Esophagus muscularis mucosa (tissue), 4 donors: ENCODE results near the gene FAM136A. TPM values are rescaled to one million over a fixed set of nuclear protein-coding genes. Genes with fewer than 3 reads are reported as not detected.

Experiments used
- DNase-seq: peaks from one replicate; pipeline ENCODE4 v3.0.0-alpha.2; 2017; ENCODE audit errors: extremely low spot score
- H3K27ac ChIP-seq, 4 donors: fragments of 200-600 bp; sonication (generic); replicated peaks in 1 of 4; 1 replicate in 3 of 4; 2 replicates in 1 of 4; pipeline ENCODE4 v1.5.1; 2016 to 2019; ENCODE audit warnings: mild to moderate bottlenecking in 1 of 4
- H3K27me3 ChIP-seq, 4 donors: fragments of 200-600 bp; sonication (generic); one replicate each; pipeline versions ENCODE4 v1.5.1 to v1.6.0; 2016 to 2019
- H3K36me3 ChIP-seq, 4 donors: fragments of 200-600 bp; sonication (generic); one replicate each; pipeline ENCODE4 v1.5.1; 2016 to 2019
- H3K4me1 ChIP-seq, 4 donors: fragments of 200-600 bp; sonication (generic); one replicate each; pipeline ENCODE4 v1.5.1; 2016 to 2019
- H3K4me3 ChIP-seq, 4 donors: fragments of 200-600 bp; sonication (generic); 1 replicate in 2 of 4; 2 replicates in 2 of 4; pipeline ENCODE4 v1.5.1; 2016 to 2019; ENCODE audit warnings: mild to moderate bottlenecking in 4 of 4, moderate library complexity in 1 of 4
- H3K9me3 ChIP-seq, 4 donors: fragments of 200-600 bp; sonication (generic); 1 replicate in 3 of 4; 2 replicates in 1 of 4; pipeline ENCODE4 v1.5.1; 2016 to 2019
- CTCF ChIP-seq, 3 experiments: fragments of 200-600 bp in 2 of 3; fragments of 450-650 bp in 1 of 3; sonication (generic) in 2 of 3; IDR thresholded peaks; one replicate each; pipeline ENCODE4 v1.5.1; 2017 to 2019; ENCODE audit warnings: antibody characterized with exemption in 3 of 3, mild to moderate bottlenecking in 2 of 3, moderate library complexity in 1 of 3
- EP300 ChIP-seq: sonication (generic); formaldehyde crosslinking; IDR thresholded peaks from one replicate; pipeline ENCODE4 v1.6.1; 2017; ENCODE audit warnings: antibody characterized with exemption
- POLR2A ChIP-seq: fragments of 450-650 bp; IDR thresholded peaks from one replicate; pipeline ENCODE4 v1.6.1; 2017; ENCODE audit warnings: antibody characterized with exemption, moderate library complexity, mild to moderate bottlenecking, low read depth
- POLR2AphosphoS5 ChIP-seq, 2 donors: sonication (generic); formaldehyde crosslinking; IDR thresholded peaks; one replicate each; pipeline ENCODE4 v1.6.1; 2017; ENCODE audit warnings: antibody characterized with exemption in 2 of 2
- WGBS: methylation state at CpG from one replicate; pipeline ENCODE4 v1.1.5; 2018; 5-methylcytosine and 5-hydroxymethylcytosine counted together
- intact Hi-C: fragments of 100-400 bp; cut with DNase I; formaldehyde crosslinking; loops from one replicate; pipeline ENCODE4 v1.15.1; 2023
- total RNA-seq, 4 donors: library from RNA; depleted of rRNA; stranded (reverse); fragments of >200 nt; gene quantifications; one replicate each; pipeline versions ENCODE4 v1.1.0 to v1.2.1, GENCODE V29; 2016

The FAM136A gene
- total RNA-seq, 4 donors from 2014 or later, result 19.4 to 29.4 (median 23.7) TPM

DNA sequence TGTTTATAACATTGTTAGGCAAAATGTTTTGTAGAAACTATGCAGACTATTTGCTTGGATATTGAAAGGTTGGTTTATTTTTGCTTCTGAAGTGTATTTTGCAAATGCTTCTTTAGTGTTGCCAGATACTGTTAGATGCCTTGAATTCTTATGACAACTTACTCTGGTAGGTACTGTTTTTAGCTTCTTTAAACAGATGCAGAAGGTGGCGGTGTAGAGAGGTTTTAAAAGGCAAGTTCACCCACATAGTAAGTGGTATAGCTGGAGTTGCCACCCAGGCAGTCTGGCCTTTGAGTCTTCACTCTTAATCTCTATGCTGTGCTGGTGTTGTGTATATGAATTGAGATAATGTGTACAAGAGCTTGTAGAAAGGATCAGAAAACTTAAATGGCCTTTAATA, 40.4 kb downstream of the FAM136A start:
- intact Hi-C loops, result no loop called here
- 50% methylated on average over 1 of the region's 1 CpG for WGBS
- peak overlapping the region; percentile 88 to 93 (median 92) for H3K27ac ChIP-seq
- H3K36me3 ChIP-seq, result peaks cover 5 to 51% (median 19%) of the 10 kb centered on the region in 4 donors
- H3K27me3 ChIP-seq, result no peaks in the 10 kb centered on the region
- DNase-seq, result no peak
- H3K9me3 ChIP-seq, result no peaks in the 10 kb centered on the region
- H3K4me1 ChIP-seq, result peaks cover 31 to 56% (median 51%) of the 10 kb centered on the region in 4 donors
- peak overlapping the region in 3 of 4 donors; percentile 4 to 29 (median 10) for H3K4me3 ChIP-seq
- TF ChIP-seq POLR2A (no peak), POLR2AphosphoS5 (IDR thresholded peaks at IDR 0.05) (no peak), CTCF (IDR thresholded peaks at IDR 0.05) (no peak), EP300 (no peak)

DNA sequence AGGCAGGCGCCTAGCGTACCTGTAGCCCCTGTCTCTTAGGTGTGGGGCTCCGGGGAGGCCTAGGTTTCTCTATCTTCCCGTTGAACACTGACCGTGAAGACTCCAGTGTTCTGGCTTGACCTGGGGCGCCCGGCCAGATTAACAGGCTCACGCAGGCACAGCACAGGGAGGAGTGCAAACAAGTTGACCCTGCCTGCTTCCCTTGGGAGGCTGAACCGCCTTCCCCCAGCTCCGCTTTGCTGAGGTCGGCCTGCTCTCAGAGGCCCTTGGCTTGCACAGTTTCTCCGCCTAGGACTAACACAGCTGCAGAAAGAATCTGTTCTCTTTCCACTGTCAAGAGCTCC, 43.4 kb downstream of the FAM136A start:
- no peaks in the 10 kb centered on the region for H3K27me3 ChIP-seq
- H3K27ac ChIP-seq, result peak overlapping the region; percentile 88 to 93 (median 92)
- peaks cover 0 to 22% (median 7%) of the 10 kb centered on the region in 4 donors for H3K36me3 ChIP-seq
- intact Hi-C loops, result loop anchor here (5.0 kb wide), 1 partner anchor 44 kb away; the partner anchor contains the start of gene FAM136A
- no peak for DNase-seq
- H3K4me1 ChIP-seq, result peaks cover 31 to 55% (median 49%) of the 10 kb centered on the region in 4 donors
- peak overlapping the region; percentile 81 to 99 (median 94) for H3K4me3 ChIP-seq
- H3K9me3 ChIP-seq, result no peaks in the 10 kb centered on the region
- WGBS, result 7% methylated on average over 7 of the region's 12 CpGs
- TF ChIP-seq EP300 (no peak), POLR2AphosphoS5 (IDR thresholded peaks at IDR 0.05) (peak in 1 of 2 donors; percentile 19), CTCF (IDR thresholded peaks at IDR 0.05) (no peak)

- H3K36me3 ChIP-seq, result peaks cover 0 to 10% (median 4%) of the 10 kb centered on the region in 4 donors
- DNase-seq, result no peak
- H3K27ac ChIP-seq, result no peak overlapping the region
- peaks cover 20 to 27% (median 24%) of the 10 kb centered on the region in 4 donors for H3K4me1 ChIP-seq
- H3K9me3 ChIP-seq, result no peaks in the 10 kb centered on the region
- TF ChIP-seq EP300, result no peak
- no peak for TF ChIP-seq CTCF (IDR thresholded peaks at IDR 0.05)
- TF ChIP-seq POLR2AphosphoS5 (IDR thresholded peaks at IDR 0.05), result no peak
- no peak for TF ChIP-seq POLR2A
- intact Hi-C loops, result loop anchor here (5.0 kb wide), 1 partner anchor 47 kb away; the partner anchor contains the start of gene FAM136A
- H3K4me3 ChIP-seq, result no peak overlapping the region
- WGBS, result 96% methylated on average over 8 of the region's 8 CpGs
- no peaks in the 10 kb centered on the region for H3K27me3 ChIP-seq
Observed at GRCh38 chr2:70255637-70256314, 46.1 kb downstream of the FAM136A start.

GRCh38 chr2:70250434-70250833, 51.4 kb downstream of the FAM136A start:
- intact Hi-C loops, result no loop called here
- Histone ChIP-seq H3K27ac (no peak overlapping the region), H3K36me3 (no peaks in the 10 kb centered on the region), H3K9me3 (no peaks in the 10 kb centered on the region), H3K4me3 (no peak overlapping the region), H3K4me1 (peaks cover 8 to 24% (median 21%) of the 10 kb centered on the region in 4 donors), H3K27me3 (no peaks in the 10 kb centered on the region)
- TF ChIP-seq CTCF (IDR thresholded peaks at IDR 0.05), result no peak
- no peak for TF ChIP-seq POLR2AphosphoS5 (IDR thresholded peaks at IDR 0.05)
- 49% methylated on average over 16 of the region's 16 CpGs for WGBS
- DNase-seq, result no peak
